GM20431 (cell line): ENCODE results near the gene MRGPRG.

Experiments
- in situ Hi-C: fragments of 300-500 bp; cut with MseI, MboI; formaldehyde crosslinking; loops from one replicate; pipeline ENCODE4 v1.15.0; 2020; ENCODE audit warnings: low sequenced_read_pairs; ENCODE audit not compliant: unreplicated experiment

MRGPRG gene

DNA sequence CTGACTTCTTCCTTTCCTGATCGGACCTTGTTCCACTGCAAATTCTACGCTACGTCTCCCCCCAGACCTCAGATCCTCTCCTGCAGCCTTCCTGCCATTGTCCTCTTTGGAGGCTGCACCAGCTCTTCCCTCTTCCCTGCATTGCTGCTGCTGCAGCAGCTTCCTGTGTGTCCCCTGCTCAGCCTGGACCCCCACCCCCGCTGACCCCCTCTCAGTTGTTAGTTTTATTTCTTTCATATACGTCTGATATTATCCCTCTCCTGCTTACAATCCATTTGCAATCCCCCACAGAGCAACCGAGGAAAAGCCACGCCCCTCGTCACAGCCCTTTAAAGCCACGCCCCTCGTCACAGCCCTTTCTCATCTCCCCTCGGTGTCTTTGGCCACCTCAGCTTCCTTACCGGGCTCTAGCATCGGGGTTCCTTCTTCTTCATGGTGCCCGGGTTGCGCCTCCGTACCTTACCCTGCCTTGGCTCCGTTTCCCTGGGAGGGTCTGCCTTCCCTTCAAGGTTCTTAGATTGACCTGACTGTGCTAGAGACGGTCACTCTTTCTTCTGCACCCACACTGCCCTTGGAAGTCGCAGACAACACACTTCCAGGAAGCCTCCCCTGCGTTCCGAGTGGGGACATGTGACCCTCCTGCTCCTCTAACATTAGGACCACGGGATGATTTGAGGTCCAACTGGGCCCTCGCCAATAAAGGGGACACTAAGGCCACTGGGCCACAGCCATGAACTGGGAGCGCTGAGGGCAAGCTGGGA is 4.8 kb downstream of the MRGPRG start:
- in situ Hi-C loops = no loop called here

DNA sequence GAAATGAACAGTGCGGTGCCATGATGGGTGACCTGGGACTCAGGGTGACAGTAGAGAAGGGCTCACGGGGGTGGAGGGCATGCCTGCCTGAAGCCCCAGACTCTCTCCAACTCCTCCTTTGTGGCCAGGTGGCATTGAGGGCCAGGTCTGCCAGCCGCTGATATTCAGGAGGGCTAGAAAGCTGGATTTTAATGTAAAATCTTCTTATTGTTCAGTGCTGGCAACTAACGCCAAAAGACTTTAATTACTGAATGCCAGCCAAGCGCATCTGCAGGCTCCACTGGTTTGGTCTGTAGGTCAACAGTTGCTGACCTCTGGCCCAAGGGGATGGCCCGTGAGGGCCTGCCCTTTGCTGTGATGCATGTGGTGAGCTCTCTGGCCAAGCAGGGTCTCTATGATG is 10.3 kb downstream of the MRGPRG start:
- in situ Hi-C loops = no loop called here

DNA sequence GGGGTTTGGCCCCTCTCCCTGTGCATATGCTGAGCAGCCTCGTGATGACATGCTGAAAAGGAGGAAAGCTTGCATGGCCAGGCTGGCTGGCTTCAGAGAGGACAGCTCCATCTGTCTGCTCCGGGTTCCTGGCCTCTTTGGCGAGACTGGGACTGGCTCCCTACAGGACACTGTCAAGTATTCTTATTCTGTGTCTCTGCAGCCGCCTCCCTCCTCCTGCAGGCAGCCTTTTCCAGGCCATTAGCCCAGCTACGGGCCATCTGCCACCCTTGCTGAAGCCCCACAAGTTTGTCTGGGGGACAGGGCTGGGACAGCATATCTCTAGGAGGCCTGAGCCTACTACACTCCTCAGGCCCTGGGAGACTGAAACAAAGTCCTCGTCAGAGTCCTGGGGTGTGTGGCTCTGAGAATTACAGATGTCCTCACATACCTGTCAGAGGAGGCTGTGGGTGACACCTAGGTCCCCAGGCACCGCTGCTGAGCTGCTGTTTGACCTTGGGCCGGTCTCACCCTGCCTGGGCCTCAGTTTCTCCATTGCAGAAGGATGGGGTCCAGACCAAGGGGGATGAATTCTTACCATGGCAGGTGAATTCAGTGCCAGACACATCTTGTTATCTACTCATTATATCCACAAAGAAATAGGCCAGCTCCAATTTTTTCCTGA is 11.0 kb downstream of the MRGPRG start:
- in situ Hi-C loops = no loop called here

DNA sequence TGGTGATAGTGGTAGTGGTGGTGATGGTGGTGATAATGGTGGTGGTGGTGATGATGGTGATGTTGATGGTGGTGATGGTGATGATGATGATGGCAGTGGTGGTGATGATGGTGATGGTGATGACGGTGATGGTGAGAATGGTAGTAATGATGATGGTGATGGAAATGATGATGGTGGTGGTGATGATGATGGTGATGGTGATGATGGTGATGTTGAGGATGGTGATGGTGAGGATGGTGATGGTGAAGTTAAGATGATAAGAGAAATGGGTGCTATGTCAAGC is 11.8 kb downstream of the MRGPRG start:
- in situ Hi-C loops = no loop called here

DNA sequence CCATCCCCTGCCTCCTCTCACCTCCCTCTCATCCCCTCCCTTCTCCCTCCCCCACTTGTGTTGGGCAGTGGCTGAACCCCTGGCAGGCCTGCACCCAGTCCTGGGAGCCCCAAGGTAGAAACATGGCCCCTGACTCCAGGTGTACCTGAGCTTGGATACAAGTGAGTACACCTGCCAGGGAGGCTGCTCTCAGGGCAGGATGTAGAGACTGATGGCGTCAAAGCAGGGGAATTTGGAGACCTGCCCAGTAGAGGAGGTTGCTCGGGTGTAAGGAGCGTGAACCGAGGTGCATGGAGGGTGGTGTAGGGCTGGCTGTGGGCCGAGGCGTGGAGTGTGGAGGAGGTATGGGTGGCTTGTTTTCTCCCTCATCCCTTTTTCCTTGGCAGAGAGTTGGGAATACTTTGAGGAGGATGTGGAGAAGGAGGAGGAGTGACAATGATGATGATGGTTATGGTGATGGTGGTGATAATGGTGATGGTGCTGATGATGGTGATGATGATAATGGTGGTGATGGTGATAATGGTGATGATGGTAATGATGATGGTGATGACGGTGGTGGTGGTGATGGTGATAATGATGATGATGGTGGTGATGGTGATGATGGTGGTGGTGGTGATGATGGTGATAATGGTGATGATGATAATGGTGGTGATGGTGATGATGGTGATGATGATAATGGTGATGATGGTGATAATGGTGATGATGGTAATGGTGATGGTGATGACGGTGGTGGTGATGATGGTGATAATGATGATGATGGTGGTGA is 12.3 kb downstream of the MRGPRG start:
- in situ Hi-C loops = no loop called here

DNA sequence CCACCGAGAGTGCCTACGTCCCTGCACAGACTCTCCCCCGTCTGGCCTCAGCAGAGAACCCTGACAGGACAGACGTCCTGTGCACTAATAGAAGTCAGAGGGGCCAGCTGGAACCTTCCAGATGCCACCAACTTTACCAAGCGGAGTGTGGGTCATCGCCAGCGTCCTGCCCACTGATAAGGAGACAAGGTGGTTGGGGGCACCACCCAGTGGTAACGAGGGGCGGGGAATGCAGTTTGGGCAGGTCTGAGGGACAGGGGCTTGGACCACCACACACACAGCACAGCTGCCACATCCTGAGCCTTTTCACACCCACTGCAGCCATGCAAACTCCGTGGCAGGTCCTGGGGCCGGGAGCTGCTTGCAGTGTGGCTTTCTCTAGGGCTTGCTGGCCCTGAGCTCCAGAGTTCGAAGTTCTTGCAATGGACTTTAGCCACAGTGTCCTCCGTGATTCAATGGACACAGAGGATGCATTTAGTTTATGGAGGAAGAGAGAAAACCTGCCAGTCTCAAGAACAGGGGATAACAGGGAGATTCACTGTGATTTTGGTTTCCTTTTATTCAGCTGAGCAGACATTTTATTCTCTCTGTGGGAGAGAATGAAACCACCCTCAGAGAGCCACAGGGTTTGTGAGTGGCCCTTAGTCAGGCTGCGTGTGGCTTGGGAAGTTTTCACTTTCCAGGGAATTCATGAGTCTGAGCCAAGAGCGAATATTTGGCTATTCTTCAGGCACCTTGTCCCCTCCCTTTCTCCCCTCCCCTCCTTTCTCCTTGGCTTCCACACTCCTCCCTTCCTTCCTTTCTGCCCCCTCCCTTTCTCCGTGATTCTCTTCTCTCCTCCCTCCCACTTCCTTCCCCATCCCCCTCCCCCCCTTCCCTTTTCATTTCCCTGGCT is 13.1 kb downstream of the MRGPRG start:
- in situ Hi-C loops = no loop called here

DNA sequence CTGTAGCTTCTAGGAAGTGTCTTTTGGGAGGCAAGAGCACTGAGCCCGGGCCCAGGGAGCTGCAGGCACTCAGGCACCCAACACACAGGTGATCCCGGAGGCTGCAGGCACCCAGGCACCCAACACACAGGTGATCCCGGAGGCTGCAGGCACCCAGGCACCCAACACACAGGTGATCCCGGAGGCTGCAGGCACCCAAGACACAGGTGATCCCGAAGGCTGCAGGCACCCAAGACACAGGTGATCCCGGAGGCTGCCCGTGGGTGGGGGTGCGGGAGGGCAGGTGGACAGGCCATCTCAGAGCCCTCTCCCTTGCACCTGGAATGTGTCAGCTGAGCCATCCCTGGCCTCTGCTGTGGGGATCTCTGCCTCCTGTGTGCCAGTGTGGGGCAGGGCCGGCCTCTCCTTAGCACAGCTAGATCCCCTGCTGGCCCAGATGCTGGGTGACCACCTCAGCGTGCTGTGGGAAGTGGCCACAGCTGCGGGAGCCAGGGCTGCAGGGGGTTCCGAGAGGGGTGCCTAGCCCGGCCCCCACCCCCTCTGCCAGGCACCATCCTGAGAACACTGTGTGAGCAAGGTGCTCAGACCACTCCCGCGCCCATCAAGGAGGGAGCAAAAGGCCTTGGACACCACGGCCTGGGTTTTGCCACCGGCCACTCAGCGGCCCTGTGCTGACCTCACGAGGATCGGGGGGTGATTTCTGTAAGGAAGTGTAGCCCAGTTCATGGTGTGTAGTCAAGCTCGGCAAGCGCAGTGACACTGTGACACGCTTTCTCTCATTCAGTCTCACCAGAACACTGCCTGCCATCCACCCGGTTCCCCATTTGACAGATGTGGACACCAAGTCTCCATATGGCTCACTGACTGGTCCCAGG is 14.2 kb downstream of the MRGPRG start:
- in situ Hi-C loops = no loop called here

DNA sequence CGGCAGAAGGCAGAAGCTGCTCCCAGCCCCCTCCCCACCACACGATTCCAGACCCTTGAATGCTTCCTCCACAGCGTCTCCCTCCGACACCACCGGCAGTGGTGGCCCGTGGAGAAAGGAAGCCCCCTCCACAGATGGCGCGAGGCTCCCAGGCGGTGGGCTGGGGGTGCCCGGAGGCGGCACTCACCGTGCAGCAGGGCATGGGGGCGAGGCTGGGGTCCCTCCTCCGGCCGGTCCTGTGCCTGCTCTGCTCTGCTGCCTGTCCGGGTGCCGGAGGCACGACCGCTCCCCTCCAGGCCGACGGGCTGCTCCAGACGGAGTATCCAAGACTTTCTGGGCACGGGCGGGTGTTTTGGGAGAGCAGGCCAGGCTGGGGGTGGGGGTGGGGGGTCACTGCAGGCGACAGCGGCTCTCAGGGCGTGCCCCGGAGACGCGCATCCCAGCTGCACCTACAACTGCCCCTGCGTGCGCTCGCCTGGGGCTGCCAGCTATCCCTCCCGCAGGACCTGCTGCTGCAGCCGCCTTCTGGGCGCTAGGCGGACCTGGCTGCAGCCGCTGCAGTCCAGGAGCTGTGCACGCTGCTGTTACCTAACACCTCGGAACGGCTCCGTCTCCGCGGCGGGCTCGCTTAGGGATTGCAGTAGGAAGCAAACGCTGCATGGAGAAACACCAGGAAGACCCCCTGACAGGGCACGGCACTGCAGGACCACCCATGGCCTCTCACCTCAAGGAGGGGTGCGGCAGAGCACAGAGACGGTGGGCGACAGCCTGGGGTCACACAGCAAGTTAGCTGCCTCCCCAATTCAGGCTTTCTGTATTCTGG is 15.2 kb downstream of the MRGPRG start:
- in situ Hi-C loops = no loop called here

DNA sequence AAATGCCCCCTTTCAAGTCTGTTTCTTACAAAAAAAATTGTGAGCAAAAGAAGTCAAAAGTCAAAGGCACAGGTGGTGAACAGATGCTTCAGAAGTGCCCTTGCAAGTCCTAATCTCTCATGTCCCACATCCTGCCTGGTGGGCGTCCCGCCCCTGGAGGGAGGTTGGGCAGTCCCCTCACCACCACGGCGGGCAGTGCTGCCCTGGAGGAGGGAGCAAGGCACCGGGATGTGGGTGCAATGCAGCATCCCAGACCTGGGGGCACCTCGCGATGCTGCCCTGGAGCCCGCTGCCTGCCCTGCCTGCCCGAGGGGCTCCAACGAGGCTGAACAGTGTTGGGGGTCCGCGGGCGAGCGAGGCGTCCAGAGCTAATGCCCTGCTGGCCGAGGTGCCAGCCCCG is 15.9 kb downstream of the MRGPRG start:
- in situ Hi-C loops = no loop called here

DNA sequence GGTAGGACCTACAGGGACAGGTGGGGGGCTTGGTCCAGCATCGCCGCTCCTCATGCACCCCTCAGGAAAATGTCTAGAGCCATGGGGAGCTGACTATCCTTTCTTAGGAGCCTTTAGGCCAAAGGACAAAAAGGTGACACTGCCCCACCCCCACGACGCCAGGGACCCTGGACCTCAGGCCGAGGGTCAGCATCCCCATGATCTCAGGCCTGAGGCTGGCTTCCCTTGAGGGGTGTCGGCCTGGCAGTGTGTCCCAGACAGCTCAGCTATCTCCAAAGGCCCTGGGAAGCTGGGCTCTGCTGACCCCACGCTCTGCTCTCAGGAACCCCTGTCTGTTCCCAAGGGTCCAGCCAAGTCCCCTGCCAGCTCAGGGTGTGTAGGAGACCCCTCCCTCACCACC is 16.3 kb downstream of the MRGPRG start:
- in situ Hi-C loops = no loop called here

DNA sequence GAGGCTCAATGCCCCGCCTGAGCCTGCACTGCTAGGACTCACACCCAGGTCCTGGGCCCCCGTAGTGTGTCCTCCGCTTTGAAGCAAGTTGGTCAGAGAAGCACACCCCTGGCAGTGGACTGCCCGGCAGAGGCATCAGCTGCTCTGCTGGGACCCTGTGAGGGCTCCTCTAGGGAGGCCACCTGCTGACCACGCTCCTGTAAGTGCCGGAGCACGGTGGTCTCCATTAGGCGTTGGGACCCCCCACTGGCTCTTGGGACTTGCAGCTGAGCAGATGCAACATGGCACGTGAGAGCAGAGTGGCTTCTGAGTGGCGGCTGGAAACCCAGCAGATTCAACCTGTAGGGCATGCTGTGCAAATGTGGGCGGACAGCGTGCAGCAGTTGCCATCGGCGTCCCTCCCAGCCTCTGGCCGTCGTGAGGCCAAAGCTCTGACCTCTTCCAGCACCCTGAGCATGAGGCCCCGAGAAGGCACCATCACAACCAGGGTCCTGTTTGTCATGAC is 16.9 kb downstream of the MRGPRG start:
- in situ Hi-C loops = no loop called here

DNA sequence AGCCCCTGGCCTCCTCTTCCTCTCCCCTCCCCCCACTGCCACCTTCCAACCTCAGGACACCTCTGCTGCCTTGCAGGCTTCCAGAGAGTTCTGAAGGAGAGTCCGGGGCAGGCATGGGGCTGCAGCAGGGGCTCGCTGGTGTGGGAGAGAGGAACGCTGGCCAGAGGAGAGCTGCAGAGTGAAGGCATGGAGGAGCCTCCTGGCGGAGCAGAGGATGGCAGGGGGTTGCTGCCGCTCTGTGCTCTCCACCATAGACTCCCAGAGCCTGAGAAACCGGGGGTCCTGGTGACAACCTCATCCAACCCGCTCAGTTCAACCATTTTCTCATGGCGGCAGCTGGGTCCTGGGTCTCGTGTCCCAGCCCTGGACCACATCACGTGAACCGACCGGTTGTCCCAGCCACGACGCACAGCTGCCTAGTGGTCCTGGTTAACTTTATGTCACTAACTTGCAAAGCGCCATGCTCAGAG is 17.5 kb downstream of the MRGPRG start:
- in situ Hi-C loops = no loop called here

DNA sequence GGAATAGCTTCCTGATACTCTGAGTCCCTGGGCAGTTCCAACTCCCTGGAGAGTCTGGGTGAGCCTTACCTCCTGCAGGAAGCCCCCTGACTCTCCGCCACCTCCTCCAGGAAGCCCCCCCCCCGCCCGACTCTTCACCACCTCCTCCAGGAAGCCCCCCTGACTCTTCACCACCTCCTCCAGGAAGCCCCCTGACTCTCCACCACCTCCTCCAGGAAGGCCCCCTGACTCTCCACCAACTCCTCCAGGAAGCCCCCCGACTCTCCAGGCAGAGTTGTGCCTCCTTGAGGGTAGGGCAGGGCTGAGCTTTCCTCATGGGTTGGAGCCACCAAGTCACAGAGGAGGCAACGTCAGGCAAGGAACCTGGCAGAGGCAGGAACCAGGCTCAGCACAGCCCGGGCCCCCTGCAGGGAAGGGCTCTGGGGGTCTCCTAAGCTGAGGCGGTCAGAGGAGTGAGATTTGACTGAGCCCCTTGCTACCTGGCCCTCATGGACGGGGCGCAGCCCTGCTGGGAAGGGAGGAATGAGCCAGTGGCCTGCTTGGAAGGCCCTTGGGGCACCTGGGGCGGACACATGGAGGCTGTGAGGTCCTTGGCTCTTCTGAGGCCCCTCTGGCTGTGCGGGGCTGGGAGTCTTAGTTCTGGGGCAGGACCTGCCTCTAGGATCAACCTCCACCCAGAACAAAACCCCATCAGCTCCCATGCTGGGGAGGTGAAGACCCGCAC is 18.1 kb downstream of the MRGPRG start:
- in situ Hi-C loops = no loop called here

DNA sequence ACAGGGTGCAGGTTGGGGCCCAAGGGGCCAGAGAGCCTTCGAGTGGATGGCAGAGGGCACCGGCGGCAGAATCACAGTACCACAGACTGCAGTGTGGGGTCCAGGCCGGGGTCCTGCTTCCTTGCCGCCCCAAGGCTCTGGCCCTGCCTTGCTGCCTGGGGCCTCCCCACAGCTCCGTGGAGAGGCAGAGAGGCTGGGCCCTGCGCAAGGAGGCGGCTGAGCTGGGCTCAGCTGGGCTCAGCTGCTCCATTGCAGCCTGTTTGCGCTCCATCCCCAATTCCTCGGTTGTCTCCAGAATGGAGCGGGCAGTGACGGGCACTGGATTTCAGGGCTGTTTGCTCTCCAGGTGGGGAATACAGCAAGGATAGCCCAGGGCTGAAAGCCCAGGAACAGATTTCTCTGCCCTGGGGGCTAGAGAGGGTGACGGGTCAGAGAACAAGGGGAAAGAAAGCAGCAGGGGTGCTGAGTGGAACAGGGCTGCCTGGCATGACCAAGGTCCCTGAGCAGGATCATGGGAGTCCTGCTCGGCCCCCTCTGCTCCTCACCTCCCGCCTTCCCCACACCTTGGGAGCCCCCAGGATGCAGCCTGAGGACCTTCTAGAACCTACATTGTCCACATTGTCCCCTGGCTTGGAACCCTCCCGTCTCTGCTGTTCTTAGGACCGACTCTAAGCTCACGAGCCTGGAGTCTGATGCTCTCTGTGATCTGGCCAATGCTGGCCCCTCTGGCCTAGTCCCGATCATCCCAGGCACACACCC is 18.9 kb downstream of the MRGPRG start:
- in situ Hi-C loops = no loop called here

DNA sequence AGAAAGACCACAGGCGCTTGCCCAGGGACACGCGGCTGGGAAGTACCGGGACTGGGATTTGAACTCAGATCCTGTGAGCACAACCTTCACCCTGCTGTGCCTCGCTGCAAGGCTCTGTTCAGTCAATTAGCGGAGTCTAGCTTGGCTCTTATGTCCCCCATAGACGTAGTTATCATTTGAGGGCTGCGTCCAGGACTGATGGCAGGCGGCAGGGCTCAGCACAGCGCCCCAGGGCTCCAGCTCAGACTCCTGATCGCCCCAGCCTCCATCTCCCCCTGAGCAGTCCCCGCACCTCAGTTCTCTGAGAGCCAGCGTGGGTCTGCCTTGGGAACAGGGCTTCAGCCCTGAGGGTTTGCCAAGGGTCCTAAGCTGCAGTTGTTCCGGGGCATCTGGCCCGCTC is 19.8 kb downstream of the MRGPRG start:
- in situ Hi-C loops = no loop called here

DNA sequence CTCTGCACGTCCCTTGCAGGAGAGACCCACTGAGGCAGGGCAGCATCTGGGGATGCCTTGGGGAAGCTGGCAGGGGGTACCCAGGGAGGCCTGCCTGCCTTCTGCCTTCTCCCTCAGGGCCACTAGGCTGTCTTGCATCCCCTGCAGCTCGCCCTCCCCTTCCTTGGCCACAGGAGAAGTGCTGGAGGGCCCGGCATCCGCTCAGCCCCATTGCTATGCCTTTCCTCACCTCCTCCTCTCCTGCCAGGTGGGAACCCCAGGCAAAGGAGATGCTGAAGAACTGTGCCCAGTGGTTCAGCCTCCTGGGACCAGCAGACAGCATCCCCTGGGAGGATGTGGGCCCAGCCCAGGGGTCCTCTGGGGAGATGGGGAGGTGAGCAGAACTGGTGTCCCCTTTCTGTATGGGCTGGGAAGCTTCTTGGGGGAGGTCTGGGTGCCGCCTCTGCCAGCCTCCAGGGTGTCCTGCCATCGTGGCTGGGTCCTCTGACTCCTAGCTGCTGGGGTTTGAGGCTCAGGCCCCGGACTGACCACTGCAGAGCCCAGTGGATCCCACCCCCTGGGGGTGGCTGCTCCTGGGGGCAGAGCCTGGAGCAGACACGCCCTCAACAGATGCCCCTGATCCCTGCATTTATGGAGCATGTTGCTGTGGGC is 20.6 kb downstream of the MRGPRG start:
- in situ Hi-C loops = no loop called here
